Measurements from ENCODE around the gene H2BK1. TPM values are rescaled to one million over a fixed set of nuclear protein-coding genes. Genes with fewer than 3 reads are reported as not detected.

H2BK1 gene
- total RNA-seq, 4 donors from 2014 or later = not detected

DNA sequence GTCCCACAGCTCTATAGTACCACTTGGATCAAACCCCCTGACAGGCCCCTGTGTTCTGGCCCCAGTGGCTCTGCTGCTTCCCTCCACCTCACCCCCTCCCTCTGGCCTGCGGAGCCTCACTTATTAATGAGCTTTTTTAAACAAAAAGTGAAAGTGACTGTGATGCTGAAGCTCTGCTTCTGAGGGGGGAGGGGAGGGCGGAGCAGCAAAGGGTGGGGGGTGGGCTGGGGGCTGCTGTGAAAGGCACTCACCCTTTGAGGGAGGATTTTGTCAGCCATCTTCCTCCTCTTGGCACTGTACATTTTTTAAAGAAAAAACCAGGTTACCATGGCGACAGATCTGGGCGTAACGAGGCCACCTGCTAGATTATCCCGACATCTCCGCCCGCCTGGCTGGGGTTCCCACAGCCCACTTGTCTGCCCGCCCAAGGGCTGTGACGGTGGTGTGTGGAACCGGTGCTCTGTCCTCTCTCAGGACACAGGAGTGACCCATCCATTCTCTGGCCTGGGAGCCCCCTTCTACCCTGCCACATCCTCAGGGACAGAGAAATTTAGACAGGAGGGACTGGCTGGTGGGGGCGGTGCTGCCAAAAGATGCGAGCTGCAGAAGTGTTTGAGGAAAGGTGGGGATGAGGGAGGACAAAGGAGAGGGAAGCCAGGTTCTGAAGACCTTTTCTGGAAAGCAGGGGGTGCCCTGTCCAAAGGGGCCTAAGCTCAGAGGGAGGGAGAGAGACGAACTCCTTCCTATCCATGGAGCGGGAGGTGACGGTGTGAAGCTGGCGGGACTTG, 33.3 kb upstream of the H2BK1 start:
- 50 to 54% methylated on average over 17 of the region's 17 CpGs for WGBS, 2 donors
- H3K4me3 ChIP-seq (ENCODE audit: low read depth, poor library complexity, severe bottlenecking) = no peak overlapping the region
- DNase-seq (ENCODE audit: low spot score in 2 of 2) = peak in 1 of 2 donors; percentile 84
- intact Hi-C loops (cut with DNase I; ENCODE audit: low total_unique reads) = no loop called here
- TF ChIP-seq, protein P1, sequence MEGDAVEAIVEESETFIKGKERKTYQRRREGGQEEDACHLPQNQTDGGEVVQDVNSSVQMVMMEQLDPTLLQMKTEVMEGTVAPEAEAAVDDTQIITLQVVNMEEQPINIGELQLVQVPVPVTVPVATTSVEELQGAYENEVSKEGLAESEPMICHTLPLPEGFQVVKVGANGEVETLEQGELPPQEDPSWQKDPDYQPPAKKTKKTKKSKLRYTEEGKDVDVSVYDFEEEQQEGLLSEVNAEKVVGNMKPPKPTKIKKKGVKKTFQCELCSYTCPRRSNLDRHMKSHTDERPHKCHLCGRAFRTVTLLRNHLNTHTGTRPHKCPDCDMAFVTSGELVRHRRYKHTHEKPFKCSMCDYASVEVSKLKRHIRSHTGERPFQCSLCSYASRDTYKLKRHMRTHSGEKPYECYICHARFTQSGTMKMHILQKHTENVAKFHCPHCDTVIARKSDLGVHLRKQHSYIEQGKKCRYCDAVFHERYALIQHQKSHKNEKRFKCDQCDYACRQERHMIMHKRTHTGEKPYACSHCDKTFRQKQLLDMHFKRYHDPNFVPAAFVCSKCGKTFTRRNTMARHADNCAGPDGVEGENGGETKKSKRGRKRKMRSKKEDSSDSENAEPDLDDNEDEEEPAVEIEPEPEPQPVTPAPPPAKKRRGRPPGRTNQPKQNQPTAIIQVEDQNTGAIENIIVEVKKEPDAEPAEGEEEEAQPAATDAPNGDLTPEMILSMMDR (IDR thresholded peaks at IDR 0.05) = no peak

DNA sequence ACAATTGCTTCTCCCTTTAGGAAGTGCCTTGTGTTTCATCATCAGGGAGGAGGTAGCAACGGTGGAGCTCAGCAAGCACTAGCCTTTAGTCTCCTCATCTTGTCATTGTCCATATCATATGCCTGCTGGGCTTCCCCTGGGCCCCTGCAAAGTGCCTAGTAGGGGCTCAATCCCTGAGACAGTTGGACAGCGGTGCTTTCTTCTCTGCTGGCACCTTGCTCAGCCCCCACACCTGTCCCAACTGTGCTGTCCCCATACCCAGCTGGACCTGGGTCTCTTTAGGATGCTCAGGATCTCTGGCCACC, 32.7 kb upstream of the H2BK1 start:
- DNase-seq (ENCODE audit: low spot score in 2 of 2) = no peak
- 48 to 50% methylated on average over 2 of the region's 2 CpGs for WGBS, 2 donors
- H3K4me3 ChIP-seq (ENCODE audit: low read depth, poor library complexity, severe bottlenecking) = no peak overlapping the region
- TF ChIP-seq POLR2A (IDR thresholded peaks at IDR 0.05) = no peak
- TF ChIP-seq, protein P1 (IDR thresholded peaks at IDR 0.05) = no peak
- intact Hi-C loops (cut with DNase I; ENCODE audit: low total_unique reads) = no loop called here

DNA sequence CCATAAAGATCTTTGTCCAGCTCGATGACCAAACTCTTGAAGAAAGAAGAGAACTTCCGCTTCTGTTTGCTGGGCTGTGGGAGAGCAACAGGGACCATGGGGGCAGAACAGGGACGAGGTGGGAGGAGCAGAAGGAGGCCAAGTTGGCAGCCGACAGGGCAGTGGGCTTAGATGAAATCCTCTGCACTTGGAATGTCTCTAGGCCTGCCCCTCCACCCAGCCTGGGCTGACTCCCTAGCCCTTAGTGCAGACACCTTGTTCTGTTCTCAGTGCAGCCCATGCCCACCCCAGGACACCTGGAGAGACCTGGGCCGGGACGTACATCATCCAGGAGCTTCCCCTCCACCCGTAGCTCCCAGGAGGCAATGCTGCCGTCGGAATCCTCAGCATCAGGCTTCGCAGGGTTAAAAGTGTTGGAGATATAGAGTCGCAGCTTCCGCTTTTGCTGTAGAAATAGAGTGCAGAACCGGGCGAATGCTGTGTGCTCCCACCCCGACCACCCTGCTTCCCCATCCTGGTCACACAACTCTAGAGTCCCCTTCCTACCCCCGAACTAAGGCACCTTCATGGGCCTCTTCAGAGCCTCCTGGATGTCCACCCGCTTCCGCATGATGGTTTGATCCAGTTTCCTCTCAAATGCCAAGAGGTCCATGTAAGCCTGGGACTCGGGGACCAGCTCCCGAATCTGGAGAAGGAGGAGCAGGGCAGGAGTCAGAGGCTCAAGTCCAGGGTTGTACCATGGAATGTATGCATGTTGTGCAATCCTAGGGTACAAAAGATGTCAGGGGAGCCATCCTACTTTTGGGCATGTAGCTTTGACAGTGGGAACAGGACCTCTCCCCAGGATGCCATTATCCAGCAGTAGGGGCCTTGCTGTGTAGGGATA, 32.1 kb upstream of the H2BK1 start:
- WGBS, 2 donors = 65 to 71% methylated on average over 20 of the region's 20 CpGs
- H3K4me3 ChIP-seq (ENCODE audit: low read depth, poor library complexity, severe bottlenecking) = no peak overlapping the region
- TF ChIP-seq POLR2A (IDR thresholded peaks at IDR 0.05) = no peak
- TF ChIP-seq, protein P1 (IDR thresholded peaks at IDR 0.05) = no peak
- no peak for DNase-seq (ENCODE audit: low spot score in 2 of 2)
- intact Hi-C loops (cut with DNase I; ENCODE audit: low total_unique reads) = no loop called here

DNA sequence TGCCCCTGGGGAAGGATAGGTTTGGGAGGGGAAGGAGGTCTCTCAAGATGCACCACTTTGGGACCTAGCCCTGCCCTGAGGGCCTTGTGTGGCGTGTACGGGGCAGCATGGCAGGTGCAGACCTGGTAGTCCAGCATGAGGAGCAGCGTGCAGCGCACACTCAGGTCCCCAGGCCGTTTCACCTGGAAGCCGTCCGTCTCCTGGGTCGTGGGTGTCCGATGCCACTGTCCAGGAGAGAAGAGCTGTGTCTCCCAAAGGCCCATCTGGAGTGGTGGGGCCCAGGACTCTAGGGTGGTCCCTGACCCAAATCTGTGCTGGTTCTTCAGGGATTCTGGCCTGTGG, 31.4 kb upstream of the H2BK1 start:
- TF ChIP-seq, protein P1 (IDR thresholded peaks at IDR 0.05) = no peak
- no peak for TF ChIP-seq POLR2A (IDR thresholded peaks at IDR 0.05)
- H3K4me3 ChIP-seq (ENCODE audit: low read depth, poor library complexity, severe bottlenecking) = no peak overlapping the region
- no peak for DNase-seq (ENCODE audit: low spot score in 2 of 2)
- 77 to 87% methylated on average over 9 of the region's 9 CpGs for WGBS, 2 donors
- intact Hi-C loops (cut with DNase I; ENCODE audit: low total_unique reads) = no loop called here

DNA sequence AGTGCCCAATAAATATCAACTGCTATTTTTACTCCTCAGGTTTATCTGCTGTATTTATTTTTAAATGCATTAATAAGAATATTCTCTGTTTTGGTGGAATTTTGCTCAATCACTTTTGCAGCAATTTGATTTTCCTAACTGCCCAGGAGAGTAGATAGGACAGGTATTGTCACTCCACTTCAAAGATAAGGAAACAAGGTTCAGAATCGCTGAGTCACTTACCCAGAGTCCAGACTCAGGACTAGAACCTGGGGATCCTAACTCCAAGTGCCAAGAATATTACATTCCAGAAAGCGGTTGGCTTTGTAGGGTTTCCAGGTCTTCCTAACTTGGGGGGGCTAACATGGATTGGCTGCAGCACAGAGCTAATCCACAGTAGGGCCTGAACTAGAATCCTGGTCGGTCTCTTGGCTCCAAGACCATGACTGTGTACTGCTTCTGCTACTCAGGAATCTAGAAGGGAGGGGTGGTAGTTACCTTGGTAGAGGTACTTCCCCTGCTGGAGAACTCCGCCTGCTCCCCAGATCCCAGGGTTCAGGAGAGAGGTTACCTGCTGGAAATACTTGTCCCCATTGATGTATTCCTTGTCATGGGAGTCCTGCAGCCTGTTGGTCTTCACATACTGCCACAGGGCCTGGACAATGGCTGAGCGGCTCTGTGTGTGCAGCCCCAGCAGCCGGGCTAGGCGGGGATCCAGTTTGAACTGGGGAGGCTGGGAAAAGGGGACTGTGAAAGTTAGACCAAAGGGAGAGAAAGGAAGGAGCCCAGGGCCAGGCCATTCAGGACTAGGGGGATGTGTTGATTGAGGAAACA, 30.9 kb upstream of the H2BK1 start:
- WGBS, 2 donors = 83 to 89% methylated on average over 7 of the region's 7 CpGs
- H3K4me3 ChIP-seq (ENCODE audit: low read depth, poor library complexity, severe bottlenecking) = no peak overlapping the region
- no peak for DNase-seq (ENCODE audit: low spot score in 2 of 2)
- intact Hi-C loops (cut with DNase I; ENCODE audit: low total_unique reads) = no loop called here
- TF ChIP-seq, protein P1 (IDR thresholded peaks at IDR 0.05) = no peak
- TF ChIP-seq POLR2A (IDR thresholded peaks at IDR 0.05) = no peak

Measured in lower leg skin (tissue), 4 donors.